ENCODE data around the gene COL18A1.

COL18A1 gene

DNA sequence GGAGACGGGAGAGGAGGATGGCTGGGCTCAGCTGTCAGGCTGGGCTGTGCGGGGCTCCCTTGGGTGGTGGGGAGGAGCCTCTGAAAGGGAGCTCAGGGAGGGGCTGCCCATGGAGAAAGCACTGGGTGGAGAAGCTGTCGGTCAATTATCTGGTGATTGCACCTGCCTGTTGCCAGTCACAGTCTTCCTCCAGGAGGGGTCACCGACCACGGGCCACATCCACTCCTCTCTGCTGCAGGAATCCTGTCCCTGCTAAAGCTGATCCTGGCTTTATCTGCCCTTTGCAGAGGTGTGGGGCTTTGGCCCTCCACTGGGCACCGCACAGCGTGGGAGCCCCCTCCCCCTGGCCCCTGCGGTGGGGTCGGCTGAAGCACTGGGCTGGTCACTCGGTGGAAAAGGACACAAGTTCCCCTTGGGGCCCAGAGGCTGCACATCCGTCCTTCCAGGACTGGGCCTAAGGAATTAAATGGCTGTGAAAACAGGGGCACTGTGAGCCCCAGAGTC lies 21.8 kb upstream of the COL18A1 start:
- no peak for DNase-seq (ENCODE audit: low spot score)

- DNase-seq (ENCODE audit: low spot score): no peak
These were observed 21.3 kb upstream of the COL18A1 start for GRCh38 chr21:45383615-45384201.

DNA sequence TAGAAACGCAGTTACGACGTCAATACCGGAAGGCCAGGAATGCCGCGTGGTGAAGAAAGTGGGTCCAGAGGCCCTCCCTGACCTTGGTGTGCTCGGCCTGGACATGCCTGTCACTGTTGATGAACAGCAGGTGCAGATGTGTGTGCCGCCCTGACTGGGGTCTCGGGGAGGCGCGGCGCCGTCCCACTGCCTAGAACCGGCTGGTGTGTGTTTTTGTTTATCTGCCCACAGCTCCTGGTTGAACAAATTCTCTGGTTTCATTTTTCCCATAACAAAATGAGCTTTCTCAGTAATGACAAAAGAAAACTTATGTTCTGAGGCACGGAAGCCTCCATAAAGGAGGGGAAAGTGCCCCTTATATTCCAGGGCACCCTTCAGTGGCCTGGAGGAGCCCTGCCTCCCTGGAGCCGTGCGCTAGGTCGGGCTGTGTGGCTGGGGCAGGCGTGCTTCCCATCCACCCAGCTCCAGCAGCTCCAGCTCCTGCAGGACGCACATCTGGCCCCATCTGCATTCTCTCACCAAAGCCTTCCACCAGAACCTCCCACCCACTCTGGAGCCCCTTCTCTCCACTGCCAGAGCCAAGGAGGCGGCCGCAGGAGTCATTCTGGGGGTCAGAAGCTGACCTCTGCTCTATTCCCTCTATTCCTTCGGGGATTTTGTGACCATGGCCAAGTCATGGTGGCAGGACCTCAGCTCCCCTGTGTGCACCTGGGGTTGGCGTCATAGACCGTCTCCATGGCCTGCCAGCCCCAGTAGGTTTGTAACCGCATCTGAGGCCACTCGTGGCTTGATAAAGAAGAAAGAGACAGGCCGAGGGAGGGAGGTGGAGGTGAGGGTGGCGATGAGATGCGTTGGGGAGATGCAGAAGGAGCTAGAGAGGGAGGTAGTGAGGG lies 20.1 kb upstream of the COL18A1 start:
- DNase-seq (ENCODE audit: low spot score): no peak

- no peak for DNase-seq (ENCODE audit: low spot score)
These were observed 19.4 kb upstream of the COL18A1 start for GRCh38 chr21:45385549-45386050.

DNA sequence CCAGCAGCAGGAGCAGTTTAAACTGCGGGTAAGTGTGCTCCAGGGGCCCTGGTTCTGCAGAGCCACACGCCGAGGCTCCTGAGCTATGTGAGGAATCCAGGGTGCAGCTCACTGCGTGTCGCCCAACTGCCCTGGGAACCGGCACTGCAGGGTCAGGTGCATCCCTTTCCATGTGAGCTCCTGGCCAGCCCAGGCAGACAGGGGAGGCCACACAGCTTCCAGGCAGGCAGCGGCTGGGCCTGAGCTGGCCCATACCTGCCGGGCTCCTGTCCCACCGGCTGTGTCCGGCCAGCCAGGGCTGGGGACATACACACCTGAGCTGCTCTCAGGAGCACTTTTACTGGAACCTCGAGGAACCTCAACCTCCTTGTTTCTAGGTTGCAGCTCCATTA lies 18.6 kb upstream of the COL18A1 start:
- DNase-seq (ENCODE audit: low spot score): no peak

- peak; percentile 88 for DNase-seq (ENCODE audit: low spot score)
These were observed 18.1 kb upstream of the COL18A1 start for GRCh38 chr21:45386728-45387371.

DNA sequence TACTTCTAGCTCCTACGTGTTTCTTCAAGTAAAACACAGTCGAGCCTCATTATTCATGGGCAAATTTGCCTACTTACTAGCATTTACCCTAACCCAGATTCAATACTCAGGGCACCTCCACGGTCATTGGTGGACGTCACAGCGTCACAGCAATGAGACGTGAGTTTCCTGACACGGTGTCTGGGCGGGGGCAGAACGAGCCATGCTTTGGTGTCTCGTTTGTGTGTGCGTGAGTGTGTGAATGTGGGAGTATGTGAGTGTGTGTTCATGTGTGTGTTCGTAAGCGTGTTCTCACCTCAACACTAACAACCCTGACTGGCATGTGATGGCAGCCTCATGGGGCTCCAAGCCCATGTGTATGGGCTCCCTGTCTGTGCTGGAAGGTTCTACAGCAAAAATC lies 17.5 kb upstream of the COL18A1 start:
- no peak for DNase-seq (ENCODE audit: low spot score)

DNA sequence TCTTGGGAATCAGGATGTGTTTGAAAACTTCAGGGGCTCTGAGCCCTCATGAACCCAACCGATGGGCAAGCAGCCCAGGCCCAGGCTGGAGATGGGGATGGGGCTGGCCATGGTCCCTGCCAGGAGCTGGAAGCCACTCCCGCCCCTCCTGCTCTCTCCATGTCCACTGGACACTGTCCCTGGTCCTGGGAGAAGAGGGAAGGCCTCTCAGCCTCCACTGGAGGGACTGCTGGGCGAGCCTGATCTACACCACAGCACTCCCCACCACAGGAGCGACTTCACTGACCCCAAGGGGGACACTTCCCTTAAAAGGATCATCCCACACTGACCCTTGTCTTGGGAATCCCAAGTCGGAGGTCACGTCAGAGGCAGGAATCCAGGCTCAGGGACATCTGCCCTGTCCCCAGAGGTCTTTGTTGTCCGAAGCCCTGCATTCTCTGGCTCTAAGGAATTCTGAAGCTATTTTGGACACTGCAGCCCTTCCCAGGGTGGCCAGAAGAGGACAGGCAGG lies 16.9 kb upstream of the COL18A1 start:
- DNase-seq (ENCODE audit: low spot score): no peak

DNA sequence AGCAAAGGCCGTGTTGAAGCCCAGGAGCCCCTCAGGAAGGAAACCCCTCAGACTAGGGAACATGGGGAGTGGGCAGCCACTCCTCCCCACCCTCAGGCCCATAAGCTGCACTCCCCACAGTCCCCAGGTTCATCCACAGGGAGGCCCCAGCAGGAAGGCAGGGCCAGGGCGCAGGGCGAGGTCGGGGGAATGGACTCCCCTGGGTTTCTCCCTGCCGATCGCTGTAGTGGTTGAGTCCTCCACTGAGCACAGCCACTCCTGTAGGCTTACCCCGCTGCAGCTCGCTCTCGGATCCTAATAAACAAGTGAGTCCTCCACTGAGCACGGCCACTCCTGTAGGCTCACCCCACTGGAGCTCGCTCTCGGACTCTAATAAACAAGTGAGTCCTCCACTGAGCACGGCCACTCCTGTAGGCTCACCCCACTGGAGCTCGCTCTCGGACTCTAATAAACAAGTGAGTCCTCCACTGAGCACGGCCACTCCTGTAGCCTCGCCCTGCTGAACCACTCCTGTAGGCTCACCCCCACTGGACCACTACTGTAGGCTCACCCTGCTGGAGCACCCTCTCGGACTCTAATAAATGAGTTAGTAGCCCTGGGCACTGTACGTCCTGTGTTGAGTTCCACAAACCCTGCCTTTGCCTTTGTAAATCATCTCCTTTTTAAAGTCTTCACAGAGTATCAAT lies 16.2 kb upstream of the COL18A1 start:
- no peak for DNase-seq (ENCODE audit: low spot score)

- DNase-seq (ENCODE audit: low spot score): no peak
These were observed 14.7 kb upstream of the COL18A1 start for GRCh38 chr21:45390121-45390751.

- DNase-seq (ENCODE audit: low spot score): no peak
These were observed 13.9 kb upstream of the COL18A1 start for GRCh38 chr21:45390831-45391742.

DNA sequence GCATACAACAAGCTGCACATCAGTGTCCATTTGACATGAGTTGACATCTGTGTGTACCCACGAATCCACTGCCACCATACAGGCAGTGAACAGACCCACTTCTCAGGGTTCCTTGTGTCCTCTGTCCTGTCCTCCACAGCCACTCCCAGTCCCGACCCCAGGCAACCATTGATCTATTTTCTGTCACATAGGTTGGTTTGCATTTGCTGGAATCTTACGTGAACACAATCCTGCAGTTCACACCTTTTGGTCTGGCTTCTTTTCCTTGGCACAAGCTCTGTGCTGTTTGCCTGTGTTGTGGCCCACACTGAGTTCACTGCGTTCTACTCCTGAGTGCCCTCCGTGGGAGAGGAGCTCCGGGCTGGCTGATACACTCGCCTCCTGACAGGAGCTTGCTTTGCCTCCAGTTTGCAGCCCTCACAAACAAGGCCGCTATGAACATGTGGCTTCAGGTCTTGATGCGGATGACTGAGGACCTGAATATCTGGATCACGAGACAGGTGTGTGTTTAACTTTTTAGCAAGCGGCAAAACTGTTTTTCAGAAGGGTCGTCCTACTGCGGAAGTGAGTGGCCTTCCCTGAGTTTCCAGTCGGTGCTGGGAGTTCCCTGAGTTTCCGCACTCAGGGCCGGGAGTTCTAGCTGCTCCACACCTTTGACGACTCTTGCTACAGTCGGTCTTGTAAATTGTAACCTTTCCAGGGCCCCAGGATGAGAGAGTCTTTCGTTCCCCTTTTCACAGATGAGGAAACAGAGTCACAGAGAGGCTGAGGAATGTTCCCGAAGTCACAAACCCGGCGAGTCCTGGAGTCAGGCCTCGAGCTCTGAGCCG lies 13.0 kb upstream of the COL18A1 start:
- DNase-seq (ENCODE audit: low spot score): no peak

GRCh38 chr21:45392573-45392971 lies 12.4 kb upstream of the COL18A1 start:
- DNase-seq (ENCODE audit: low spot score): no peak

DNA sequence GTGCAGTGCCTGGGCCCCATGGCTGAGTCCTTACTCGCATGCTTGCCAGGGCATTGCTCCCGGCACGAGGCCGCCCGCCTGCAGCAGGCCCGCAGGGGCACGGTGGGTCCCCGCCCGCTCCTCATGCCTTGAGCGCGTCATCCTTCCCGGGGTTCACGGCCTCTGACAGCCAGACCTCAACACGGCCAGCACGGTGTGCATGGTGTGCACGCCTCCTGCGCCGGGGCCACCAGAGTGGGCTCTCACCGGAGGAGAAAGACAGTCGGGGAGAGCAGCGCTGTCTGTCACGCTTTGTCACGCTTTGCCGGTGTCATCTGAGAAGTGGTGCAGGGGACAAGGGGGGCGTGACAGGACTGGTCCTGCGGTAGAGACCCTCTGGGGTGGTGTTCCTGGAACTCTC lies 11.9 kb upstream of the COL18A1 start:
- no peak for DNase-seq (ENCODE audit: low spot score)

- DNase-seq (ENCODE audit: low spot score): no peak
These were observed 10.9 kb upstream of the COL18A1 start for GRCh38 chr21:45393833-45394638.

DNA sequence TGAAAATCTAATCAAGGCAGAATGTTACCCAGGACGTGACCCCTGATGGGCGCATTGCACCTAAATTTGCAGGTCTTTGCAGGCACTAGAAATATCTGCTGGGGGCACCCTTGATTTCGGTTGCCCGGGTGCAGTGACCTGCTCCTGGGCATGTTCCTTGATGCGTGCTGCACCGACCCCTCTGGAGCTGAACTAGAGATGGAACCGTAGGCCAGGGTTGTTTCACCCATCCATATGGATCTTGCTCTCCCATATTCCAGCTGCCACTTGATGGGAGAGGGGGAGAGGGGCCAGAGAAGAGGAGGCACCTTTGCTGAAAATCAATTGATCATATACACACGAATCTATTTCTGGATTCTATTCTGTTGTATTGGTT lies 8.4 kb upstream of the COL18A1 start:
- DNase-seq (ENCODE audit: low spot score): no peak

DNA sequence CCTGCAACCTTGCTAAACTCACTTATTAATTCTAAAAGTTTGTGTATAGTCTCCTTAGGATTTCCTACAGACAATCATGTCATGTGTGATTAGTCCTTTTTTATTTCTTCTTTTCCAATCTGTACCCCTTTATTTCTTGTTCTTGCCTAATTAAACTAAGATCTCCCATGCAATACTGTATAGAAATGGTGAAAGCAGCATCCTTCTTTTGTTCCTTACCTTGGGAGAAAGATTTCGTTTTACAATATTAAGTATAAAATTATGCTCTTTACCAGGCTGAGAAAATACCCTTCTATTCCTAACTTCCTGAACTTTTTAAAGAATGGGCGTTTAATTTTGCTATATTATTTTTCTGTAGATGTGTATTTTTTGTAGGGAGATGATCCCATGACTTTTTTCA lies 7.6 kb upstream of the COL18A1 start:
- no peak for DNase-seq (ENCODE audit: low spot score)

GRCh38 chr21:45401054-45401518 lies 3.9 kb upstream of the COL18A1 start:
- no peak for DNase-seq (ENCODE audit: low spot score)

All from GM03348 (cell line).